ENCODE data around the gene HINT2. TPM values are rescaled to one million over a fixed set of nuclear protein-coding genes. Genes with fewer than 3 reads are reported as not detected.

The HINT2 gene
- 10 to 100 TPM; 46.1 to 56.8 (median 53.5) TPM for polyA plus RNA-seq (ENCODE audit: insufficient read length in 3 of 3)

DNA sequence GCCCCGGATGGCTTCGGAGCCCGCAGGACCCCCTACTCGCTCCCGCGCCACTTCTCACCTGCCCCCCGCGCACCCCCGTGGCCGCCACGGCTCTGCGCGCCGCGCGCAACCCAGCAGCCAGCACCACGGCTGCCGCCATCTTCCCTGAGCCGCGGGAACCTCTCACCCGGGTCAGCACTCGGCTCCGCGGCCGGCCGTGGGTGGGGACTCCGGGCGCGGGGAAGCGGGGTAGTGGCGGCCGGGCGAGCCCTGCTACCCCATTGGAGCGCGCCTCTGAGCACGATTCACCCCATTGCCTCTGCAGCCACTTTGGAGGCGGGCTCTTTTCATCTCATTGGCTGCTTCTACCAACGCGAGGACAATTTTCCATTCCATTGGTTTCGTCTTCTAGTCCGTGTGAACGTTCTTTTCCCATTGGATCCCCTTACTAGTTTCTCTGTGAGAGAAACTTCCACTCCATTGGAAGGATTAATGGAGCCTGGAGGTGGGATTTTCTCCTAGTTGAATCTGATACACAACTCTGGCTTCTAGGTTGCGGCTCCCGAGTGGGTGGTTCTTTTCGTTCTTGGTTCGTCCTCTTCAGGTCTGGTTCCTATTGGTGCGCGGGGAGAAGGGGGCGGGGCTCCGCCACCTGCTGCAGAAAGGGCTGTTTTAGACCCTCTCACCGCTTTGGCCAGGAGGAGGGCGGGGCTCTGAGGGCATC, at the start of gene HINT2:
HINT2 (minus strand) TSS at position 202 of the 703 bp plus-strand sequence; CDS start at position 139, 63 bp downstream.
- peak; percentile 94 to 97 (median 95) for DNase-seq (ENCODE audit: low read depth in 3 of 3, low spot score in 2 of 3)

DNA sequence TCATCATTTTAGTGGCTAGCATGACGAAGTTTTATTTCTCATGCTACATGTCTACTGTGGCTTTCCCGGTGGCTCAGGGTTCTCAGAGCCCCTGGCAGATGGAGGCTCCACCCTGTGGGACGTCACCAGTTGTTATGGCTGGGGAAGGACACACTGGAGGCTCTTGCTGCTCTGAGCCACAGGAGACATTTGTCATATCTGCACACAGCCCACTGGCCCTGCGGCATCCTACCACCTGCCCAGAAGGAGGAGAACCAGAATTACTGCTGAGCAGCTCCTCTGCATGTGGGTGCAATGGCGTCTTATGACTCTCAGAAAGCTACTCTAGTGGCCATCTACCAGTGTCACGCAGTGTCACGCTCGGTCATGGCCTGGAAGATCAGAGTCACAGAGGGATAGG, 48.7 kb upstream of the HINT2 start:
- no peak for DNase-seq (ENCODE audit: low read depth in 3 of 3, low spot score in 2 of 3)

DNA sequence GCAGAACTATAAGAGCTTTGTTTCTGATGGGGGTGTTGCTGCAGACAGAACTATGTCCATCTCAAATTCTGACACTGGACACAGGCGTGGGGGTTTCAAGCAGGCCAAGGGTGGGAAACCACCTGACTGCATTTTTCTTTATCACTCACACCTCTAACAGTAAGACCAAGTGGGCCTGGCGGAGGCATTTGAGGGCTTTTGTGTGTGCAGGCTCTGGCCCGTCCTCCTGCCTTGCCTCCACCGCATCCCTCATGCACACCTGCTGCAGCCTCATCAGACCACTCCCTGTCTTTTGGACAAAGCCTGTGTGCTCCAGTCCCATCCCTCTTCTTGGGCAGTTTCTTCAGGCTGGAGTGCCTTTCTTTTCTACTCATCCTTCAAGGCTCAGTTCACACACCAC, 47.5 kb upstream of the HINT2 start:
- DNase-seq (ENCODE audit: low read depth in 3 of 3, low spot score in 2 of 3), result no peak

DNA sequence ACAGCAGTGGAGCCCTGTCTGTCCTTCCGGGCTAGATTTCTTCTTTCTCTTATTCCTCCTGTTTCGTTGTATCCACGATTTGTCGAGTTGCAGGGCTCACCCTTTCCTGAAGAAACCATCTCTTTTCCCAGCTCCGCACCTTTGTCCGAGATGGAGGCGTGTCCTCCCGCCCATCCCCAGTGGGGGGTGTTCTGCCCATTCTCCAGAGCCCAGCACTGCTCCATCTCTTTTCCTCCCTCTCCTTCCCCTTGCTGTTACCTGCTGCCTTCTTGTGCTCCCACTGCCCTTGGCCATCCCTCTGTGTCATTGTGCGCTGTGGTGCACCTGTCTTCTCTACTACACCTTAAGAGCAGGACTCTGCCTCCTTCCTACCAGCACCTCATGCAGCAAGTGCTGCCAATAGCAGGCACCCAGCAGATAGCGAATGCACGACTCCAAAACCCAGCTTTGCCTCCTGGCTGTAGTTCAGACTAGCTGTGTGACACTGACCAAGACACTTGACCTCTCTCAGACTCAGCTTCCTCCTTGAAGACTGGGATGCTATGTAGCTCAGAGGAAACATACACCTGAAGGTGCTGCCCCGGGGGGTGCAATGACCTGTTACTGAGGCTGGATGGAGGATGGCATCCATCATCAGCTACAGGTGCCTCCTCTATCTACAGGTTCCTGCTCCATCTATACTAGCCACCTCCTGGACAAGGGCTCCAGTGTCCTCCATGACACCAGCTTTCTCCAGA, 46.5 kb upstream of the HINT2 start:
- no peak for DNase-seq (ENCODE audit: low read depth in 3 of 3, low spot score in 2 of 3)

DNA sequence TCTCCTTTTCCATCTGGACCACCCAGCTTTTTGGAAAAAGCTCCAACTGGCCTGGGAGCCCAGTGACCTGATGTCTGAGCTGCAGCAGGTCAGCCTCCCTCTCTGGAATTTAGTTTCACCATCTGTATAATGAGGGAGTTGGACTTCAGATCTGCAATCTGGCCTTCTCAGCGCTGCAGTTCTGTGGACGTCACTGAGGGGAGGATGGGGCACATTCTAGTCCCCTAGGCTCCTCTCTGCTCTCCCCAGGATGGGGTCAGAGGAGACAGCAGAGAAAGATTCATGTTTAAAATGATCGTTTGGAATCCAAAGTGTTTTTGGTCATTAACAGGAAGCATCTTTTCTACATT, 45.1 kb upstream of the HINT2 start:
- no peak for DNase-seq (ENCODE audit: low read depth in 3 of 3, low spot score in 2 of 3)

DNA sequence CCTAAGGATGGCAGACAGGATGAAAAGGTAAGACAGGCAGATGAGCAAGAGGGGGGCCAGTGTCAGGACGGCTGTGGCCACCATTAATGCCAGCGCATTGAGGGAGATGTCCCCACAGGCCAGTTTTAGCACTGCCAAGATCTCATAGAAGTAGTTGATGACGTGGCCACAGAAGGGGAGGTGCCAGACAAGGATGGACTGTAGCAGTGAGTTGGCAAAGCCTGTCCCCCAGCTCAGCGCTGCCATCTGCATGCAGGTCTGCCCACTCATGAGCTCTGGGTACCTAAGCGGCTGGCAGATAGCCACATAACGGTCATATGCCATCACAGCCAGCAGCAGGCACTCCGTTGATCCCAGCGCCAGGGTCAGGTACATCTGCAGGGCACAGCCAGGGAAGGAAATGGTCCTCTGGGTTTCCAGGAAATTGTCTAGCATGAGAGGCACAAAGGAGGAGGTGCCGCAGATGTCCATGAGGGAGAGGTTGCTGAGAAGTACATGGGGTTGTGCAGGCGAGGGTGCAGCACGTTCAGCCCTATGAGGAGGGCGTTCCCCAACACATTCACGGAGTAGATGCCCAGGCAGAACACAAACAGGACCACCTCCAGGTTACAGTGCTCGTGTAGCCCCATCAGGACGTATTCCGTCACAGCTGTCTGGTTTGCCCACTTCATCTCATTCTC, 44.6 kb upstream of the HINT2 start:
- DNase-seq (ENCODE audit: low read depth in 3 of 3, low spot score in 2 of 3), result no peak

DNA sequence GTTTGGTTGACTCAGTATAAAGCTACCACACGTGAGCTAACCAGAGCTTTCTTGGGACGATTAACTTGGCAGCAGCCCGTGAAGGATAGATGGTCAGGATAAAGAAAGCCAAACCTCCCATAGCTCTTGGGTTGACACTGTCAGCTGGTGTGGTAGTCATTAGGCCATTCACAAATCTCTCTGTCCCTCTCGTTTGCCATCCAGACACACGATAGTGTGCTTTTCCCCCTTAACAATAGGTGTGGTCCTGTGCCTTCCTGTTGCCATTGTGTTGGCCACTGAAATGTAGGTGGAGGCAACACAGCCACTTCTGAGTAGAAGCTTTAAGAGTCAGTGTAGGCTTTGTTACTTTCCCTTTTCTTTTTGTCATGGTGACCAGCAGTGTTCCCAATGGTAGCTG, 43.6 kb upstream of the HINT2 start:
- no peak for DNase-seq (ENCODE audit: low read depth in 3 of 3, low spot score in 2 of 3)

DNA sequence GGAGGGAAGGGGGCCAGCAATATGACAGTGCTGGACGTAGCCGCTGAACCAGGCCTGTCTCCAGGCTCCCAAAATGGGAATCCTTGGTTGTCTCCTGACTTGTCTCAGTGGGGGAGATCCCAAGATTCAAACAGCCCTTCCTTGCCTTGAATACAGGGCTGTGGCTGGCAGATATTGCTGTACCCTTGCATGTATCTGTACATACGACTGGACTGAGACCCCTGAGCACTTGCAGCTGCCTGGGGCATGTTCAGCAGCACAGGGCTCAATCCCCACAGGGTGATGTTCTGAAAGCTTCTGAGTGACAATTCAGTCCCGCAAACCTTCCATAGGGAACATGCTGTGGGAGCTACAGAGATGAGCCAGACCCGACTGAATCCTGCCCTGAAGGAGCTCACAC, 42.0 kb upstream of the HINT2 start:
- no peak for DNase-seq (ENCODE audit: low read depth in 3 of 3, low spot score in 2 of 3)

DNA sequence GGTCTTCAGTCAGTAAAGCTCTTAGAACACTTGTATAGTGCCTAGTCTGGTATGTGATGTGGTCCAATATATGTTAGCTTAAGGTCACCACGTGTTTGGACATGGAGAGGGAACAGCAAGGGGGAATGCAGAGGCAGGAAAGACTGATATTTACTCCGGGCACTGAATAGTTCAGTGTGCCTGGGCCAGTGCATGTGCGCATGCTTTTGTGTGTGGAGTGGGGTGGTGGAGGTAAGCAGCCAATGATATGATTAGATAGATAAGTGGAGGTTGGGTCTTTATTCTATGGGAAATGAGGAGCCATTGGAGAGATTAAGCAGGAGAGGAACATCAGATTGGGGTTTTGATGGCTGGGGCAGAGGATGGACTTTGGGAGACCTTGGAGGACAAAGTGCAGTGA, 41.4 kb upstream of the HINT2 start:
- DNase-seq (ENCODE audit: low read depth in 3 of 3, low spot score in 2 of 3), result no peak

DNA sequence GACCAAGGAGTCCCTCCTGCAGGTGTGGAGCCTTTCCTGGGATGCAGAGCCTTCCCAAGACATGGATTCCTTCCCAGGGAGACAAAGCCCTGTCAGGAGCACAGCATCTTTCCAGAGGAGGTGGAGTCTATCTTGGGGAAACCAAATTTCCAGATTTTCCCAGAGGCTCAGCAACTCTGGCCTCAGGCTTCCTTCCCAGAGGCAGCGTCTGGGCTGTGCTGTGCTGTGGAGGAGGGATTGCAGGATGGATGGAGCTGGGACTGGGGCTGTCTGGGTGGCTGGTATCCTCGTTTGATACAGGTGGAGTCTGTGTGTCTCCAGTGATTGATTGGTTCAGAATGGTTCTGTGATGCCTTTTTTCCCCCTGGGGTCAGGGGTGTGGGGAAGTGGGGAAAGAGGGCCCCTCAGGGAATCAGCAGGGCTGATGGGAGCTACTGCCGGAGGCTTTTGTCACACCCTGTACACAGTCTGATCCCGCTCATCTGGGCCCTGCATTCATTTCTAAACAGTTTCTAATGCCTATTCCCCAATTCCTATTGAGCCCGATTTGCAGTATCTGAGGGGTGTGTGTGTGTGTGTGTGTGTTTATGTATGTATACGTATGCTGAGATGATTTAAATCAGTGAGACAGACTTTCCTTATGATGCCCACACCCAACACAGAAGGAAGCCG, 39.4 kb upstream of the HINT2 start:
- DNase-seq (ENCODE audit: low read depth in 3 of 3, low spot score in 2 of 3), result no peak

DNA sequence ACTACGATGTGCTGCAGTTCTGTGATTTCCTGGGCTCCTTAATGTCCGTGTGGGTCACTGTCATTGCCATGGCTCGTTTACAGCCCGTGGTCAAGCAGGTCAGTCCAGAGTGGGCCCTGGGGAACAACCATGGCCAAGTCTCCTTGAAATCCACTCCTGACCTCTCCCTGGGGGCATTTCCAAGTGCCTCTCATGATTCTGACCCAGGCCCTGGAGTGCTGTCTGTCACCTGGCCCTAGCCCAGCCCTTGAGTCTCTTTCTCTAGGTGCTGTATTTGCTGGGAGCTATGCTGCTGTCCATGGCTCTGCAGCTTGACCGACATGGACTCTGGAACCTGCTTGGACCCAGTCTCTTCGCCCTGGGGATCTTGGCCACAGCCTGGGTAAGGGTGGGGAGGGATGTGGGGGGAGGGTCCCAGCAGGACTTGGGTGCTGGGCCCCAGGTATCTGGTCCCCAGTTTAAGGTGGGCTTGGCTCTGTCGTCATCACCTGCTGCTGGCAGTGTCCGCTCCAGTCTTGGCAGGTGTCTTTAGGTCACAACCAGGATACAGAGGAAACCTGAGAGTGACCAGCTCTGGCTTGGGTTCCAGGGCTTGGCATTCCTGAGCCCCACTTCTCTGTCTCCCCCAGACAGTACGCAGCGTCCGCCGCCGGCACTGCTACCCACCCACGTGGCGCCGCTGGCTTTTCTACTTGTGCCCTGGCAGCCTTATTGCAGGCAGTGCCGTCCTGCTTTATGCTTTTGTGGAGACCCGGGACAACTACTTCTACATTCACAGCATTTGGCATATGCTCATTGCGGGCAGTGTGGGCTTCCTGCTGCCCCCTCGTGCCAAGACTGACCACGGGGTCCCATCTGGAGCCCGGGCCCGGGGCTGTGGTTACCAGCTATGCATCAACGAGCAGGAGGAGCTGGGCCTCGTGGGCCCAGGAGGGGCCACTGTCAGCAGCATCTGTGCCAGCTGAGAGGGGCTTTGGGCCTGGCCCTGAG, 38.3 kb upstream of the HINT2 start:
- DNase-seq (ENCODE audit: low read depth in 3 of 3, low spot score in 2 of 3), result no peak

DNA sequence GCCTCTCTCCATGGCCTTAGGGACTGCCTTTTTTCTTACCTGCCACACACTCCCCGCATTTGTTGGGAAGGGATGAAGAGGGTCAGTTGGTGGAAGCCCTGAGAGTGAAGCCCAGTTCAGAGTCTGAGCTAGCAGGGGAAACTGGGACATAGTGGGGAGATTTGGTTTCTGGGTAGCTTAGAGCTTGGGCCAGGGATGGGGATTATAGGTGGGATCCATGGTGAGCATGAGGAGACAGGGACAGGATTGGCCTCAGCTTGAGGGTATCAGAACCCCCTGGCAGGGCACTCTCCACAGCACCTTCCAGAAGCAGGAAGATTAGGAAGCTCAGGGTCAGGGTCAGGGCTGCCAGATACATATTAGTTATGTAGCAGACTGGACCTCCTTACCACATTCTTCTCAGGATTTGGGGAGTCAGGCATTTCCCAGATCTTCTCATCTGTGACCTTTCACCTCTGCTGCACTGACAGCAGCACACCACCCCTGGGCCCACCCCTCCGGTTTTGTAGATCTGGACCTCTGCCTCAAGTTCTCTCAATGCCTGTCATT, 37.5 kb upstream of the HINT2 start:
- no peak for DNase-seq (ENCODE audit: low read depth in 3 of 3, low spot score in 2 of 3)

DNA sequence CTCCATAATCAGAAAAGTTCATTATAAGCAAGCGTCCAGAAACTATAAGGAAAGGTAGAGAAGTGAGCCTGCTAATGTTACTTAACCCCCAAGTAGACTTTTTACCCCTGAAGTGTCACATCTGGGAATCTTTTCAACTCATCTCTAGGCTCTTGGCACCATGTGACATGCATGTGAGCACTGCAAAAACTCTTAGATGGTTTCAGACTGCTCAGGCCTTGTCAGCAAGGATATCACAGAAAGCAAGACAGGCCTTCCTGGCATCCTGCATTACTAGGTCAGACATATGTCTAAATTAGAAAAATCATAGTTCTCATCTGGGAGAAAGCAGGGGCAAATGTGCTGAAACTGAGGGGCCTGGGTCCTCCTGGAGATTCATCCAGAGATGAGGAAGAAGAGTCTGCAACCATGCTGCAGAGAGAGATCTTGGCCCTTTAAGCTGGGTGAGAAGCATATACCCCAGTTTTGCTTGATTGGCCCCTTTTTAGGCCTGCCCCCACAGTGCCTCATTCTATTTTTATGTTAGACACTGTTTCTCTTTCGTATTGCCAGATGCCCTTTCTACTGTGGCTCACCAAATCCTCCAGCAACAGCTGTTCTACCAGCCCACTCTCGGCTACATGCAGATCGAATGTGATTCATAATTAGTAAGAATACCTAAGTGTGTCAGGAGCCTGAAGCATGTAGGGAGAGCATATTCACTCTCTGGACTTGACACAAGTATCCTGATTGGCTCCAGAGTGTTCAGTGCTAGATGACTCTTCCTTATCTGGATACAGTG, 33.1 kb upstream of the HINT2 start:
- no peak for DNase-seq (ENCODE audit: low read depth in 3 of 3, low spot score in 2 of 3)

DNA sequence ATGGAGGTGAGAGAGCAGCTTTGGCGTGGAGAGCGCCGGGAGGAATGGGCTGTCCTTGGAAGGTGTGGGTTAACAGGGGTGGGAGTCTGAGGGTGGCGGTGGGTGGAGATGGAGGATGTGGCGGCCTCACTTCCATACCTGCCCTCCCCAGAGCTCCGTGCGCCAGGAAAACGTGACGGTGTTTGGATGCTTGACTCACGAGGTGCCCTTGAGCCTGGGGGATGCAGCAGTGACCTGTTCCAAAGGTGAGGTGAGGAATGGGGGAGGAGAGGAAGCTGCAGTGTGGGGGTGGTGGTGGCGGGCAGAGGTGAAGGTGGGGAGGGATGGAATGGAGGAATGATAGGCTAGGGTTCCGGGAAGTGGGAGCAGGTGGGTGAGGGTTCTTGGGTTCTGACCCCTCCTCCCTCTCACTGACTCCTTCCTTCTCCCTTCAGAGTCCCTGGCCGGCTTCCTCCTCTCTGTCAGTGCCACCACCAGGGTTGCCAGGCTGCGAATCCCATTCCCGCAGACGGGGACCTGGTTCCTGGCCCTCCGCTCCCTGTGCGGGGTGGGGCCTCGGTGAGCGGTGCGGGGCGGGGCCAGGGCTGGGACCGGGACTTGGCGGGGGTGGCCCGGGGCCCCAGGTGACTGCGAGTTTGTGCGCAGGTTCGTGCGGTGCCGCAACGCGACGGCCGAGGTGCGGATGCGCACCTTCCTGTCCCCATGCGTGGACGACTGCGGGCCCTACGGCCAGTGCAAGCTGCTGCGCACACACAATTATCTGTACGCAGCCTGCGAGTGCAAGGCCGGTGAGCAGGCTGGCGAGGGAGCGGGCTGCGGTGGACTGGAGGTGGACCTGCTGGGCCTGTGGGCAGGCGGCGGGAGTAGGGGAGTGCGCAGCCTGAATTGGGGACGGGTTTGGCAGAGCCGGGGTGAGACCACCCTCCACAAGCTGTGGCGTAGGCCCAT, 31.3 kb upstream of the HINT2 start:
- DNase-seq (ENCODE audit: low read depth in 3 of 3, low spot score in 2 of 3), result no peak

DNA sequence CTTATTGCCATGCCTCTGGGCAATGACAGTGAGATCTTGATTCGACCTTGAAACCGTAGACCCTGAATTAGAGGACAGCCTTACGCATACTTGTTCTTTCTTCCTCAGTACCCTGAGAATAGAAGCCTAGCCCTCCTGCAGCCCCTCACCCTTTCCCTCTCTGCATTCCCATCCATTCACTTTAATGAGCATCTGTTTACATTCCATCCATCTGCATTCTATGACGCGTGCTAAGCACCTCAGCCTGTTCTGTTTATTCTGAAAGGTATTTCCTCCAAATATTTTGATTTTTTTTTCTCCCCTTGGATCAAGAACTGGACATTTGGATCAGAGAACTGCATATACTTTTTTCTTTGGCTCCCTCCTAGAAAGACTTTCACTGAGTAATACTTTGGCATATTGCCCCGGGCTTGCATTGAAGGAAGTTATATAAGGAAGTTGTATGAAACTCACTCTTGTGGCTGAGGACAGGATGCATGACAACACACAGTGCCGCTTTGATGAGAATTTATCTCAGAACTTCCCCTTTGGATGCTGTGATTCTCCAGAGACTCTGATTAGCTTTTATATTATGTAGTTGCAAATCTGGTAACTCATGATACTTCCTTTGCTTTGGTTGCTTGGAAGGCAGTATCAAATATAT, 29.9 kb upstream of the HINT2 start:
- DNase-seq (ENCODE audit: low read depth in 3 of 3, low spot score in 2 of 3), result peak in 2 of 3 donors; percentile 34 to 36

DNA sequence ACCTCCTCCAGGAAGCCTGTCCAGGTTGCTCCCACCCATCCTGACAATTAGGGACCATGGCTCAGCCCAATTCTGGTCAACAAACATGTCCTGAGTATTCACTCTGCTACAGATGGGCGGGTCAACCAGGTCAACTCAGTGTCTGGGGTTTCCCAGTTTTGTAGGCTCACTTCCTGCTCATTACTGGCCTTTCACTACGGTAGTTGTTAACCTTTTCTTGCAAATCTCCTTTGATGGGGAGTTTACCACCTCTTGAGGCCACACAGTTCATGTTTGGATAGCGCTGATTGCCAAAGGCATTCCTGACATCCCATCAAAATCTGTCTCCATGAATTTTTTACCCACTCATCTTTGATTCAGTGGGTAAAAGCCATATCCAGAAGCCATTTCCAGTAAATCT, 28.0 kb upstream of the HINT2 start:
- no peak for DNase-seq (ENCODE audit: low read depth in 3 of 3, low spot score in 2 of 3)

DNA sequence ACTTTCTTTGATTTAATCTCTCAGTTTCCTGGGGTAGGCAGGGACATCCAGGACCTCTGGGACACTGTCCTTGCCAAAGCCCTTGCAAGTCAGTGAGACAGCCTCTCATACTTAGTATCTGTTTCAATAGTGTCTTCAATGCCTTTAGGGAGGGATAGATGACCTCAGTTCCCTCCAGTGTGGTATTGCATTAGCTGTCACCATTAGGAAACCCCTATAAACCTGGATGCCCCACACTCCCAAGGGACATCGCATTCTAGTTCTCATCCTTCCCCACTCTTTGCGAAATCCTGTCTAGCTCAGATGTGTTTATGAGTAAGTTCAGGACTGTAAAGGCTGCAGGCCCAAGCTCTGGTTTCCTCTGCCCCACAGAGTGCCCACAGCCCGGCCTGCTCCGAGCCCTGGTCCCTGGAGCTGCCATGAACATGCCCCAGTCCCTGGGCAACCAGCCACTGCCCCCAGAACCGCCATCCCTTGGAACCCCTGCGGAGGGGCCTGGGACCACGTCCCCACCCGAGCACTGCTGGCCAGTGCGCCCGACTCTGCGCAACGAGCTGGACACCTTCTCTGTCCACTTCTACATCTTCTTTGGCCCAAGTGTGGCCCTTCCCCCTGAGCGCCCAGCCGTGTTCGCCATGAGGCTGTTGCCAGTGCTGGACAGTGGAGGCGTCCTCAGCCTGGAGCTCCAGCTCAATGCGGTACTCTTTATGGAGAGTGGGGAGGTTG, 27.3 kb upstream of the HINT2 start:
- no peak for DNase-seq (ENCODE audit: low read depth in 3 of 3, low spot score in 2 of 3)

Measured in right renal cortex interstitium (tissue), 3 donors.